22Rv1 (cell line): ENCODE data around the gene RABIF.
"Not testable (repeated sequence)": the region's sequence is repeated elsewhere in the genome, so short reads cannot be mapped to it uniquely, and the experiment has no call there.

Experiments used
- ZFX ChIP-seq: fragments of 450-650 bp; IDR thresholded peaks from 2 replicates; pipeline ENCODE4 v1.6.1; 2017; ENCODE audit warnings: antibody characterized with exemption, borderline replicate concordance
- TF ChIP-seq, protein P1 (sequence below): fragments of 450-650 bp; IDR thresholded peaks from 2 replicates; pipeline ENCODE4 v1.5.1; 2017; ENCODE audit warnings: mild to moderate bottlenecking

DNA sequence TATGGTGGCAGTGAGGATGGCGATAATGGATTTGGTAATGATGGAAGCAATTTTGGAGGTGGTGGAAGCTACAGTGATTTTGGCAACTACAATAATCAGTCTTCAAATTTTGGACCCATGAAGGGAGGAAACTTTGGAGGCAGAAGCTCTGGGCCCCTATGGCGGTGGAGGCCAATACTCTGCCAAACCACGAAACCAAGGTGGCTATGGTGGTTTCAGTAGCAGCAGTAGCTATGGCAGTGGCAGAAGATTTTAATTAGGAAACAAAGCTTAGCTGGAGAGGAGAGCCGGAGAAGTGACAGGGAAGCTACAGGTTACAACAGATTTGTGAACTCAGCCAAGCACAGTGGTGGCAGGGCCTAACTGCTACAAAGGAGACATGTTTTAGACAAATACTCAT lies 23.5 kb upstream of the RABIF start:
- TF ChIP-seq, protein P1, sequence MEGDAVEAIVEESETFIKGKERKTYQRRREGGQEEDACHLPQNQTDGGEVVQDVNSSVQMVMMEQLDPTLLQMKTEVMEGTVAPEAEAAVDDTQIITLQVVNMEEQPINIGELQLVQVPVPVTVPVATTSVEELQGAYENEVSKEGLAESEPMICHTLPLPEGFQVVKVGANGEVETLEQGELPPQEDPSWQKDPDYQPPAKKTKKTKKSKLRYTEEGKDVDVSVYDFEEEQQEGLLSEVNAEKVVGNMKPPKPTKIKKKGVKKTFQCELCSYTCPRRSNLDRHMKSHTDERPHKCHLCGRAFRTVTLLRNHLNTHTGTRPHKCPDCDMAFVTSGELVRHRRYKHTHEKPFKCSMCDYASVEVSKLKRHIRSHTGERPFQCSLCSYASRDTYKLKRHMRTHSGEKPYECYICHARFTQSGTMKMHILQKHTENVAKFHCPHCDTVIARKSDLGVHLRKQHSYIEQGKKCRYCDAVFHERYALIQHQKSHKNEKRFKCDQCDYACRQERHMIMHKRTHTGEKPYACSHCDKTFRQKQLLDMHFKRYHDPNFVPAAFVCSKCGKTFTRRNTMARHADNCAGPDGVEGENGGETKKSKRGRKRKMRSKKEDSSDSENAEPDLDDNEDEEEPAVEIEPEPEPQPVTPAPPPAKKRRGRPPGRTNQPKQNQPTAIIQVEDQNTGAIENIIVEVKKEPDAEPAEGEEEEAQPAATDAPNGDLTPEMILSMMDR = not testable (repeated sequence)
- TF ChIP-seq ZFX = not testable (repeated sequence)
